ENCODE data around the gene HSP90AB1.

The HSP90AB1 gene

GRCh38 chr6:44294832-44295791 is 48.2 kb downstream of the HSP90AB1 start:
- H3K27me3 ChIP-seq (ENCODE audit: low read depth, low read length): peaks cover 9% of the 10 kb centered on the region
- H3K27ac ChIP-seq (ENCODE audit: low read length): no peak overlapping the region
- H3K4me1 ChIP-seq (ENCODE audit: low read length): no peaks in the 10 kb centered on the region
- no peak overlapping the region for H2AFZ ChIP-seq (ENCODE audit: low read depth, low read length)
- H3K79me2 ChIP-seq (ENCODE audit: low read length): no peaks in the 10 kb centered on the region
- H4K20me1 ChIP-seq (ENCODE audit: insufficient read depth, low read length): no peaks in the 10 kb centered on the region
- H3K4me2 ChIP-seq (ENCODE audit: low read length): no peak overlapping the region
- H3K9ac ChIP-seq (ENCODE audit: low read length): no peak overlapping the region
- no peaks in the 10 kb centered on the region for H3K9me3 ChIP-seq (ENCODE audit: insufficient read depth, low read length)
- no peak overlapping the region for H3K4me3 ChIP-seq (ENCODE audit: low read length)
- no peak for TF ChIP-seq EZH2phosphoT487 (IDR thresholded peaks at IDR 0.05; ENCODE audit: low read depth)
- TF ChIP-seq, protein P1, sequence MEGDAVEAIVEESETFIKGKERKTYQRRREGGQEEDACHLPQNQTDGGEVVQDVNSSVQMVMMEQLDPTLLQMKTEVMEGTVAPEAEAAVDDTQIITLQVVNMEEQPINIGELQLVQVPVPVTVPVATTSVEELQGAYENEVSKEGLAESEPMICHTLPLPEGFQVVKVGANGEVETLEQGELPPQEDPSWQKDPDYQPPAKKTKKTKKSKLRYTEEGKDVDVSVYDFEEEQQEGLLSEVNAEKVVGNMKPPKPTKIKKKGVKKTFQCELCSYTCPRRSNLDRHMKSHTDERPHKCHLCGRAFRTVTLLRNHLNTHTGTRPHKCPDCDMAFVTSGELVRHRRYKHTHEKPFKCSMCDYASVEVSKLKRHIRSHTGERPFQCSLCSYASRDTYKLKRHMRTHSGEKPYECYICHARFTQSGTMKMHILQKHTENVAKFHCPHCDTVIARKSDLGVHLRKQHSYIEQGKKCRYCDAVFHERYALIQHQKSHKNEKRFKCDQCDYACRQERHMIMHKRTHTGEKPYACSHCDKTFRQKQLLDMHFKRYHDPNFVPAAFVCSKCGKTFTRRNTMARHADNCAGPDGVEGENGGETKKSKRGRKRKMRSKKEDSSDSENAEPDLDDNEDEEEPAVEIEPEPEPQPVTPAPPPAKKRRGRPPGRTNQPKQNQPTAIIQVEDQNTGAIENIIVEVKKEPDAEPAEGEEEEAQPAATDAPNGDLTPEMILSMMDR (IDR thresholded peaks at IDR 0.05; ENCODE audit: low read depth, low read length): no peak
- H3K36me3 ChIP-seq (replicated peaks; ENCODE audit: low read depth, low read length): peaks cover under 1% of the 10 kb centered on the region

DNA sequence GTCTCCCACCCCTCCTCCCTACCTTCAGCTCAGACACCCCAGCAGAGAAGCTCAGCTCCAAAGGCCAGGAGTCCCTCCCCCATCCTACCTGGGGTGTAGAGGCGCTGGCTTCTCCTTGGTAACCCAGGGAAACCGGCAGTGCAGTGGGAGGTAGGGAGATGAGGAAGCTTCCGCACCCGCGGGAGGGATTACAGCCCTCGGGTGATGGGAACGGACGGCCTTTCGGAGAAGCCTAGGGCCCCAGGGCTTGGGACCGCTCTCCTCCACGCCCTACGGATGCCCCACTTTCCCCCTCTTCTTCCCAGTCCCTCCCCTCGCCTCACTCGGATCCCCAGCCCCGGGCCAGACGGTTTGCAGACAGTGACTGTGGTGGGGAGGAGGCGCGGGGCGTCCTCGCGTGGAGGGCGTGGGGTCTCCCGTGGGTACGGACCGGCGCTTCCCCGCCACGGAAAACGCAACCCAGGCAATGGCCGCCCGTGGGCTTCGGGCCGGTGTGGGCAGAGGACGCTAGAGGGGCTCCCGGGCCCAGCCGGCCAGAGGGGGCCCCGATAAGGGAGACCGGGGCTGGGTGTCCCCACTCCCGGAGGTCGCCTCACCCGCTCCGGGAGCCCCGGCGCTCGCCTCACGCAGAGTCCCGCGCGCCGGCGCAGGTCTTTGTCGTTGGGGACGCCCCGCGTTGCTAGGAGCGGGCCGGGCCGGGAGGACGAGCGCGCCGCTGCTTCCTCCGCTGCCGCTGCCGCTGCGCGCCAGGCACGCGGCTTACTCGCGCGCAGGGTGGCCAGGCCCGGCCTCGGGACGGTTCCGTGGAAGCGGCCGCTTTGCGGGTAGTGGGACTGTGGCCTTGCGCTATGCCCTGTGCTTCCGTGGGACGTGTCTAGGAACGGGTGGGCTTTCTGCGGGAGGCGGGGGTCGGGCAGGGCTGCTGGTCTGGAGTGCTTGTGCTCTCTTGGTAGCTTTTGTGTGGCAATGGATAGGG is 50.5 kb downstream of the HSP90AB1 start:
- no peak overlapping the region for H3K4me2 ChIP-seq (ENCODE audit: low read length)
- H3K4me3 ChIP-seq (ENCODE audit: low read length): no peak overlapping the region
- no peak overlapping the region for H3K9ac ChIP-seq (ENCODE audit: low read length)
- H3K27me3 ChIP-seq (ENCODE audit: low read depth, low read length): no peaks in the 10 kb centered on the region
- no peaks in the 10 kb centered on the region for H3K9me3 ChIP-seq (ENCODE audit: insufficient read depth, low read length)
- TF ChIP-seq, protein P1 (IDR thresholded peaks at IDR 0.05; ENCODE audit: low read depth, low read length): no peak
- no peak for TF ChIP-seq EZH2phosphoT487 (IDR thresholded peaks at IDR 0.05; ENCODE audit: low read depth)
- no peak overlapping the region for H2AFZ ChIP-seq (ENCODE audit: low read depth, low read length)
- no peaks in the 10 kb centered on the region for H4K20me1 ChIP-seq (ENCODE audit: insufficient read depth, low read length)
- no peaks in the 10 kb centered on the region for H3K4me1 ChIP-seq (ENCODE audit: low read length)
- H3K36me3 ChIP-seq (replicated peaks; ENCODE audit: low read depth, low read length): peaks cover 23% of the 10 kb centered on the region
- H3K79me2 ChIP-seq (ENCODE audit: low read length): no peaks in the 10 kb centered on the region
- H3K27ac ChIP-seq (ENCODE audit: low read length): no peak overlapping the region

GRCh38 chr6:44298055-44298803 is 51.3 kb downstream of the HSP90AB1 start:
- Histone ChIP-seq H2AFZ (ENCODE audit: low read depth, low read length) (no peak overlapping the region), H3K4me2 (ENCODE audit: low read length) (no peak overlapping the region), H3K27me3 (ENCODE audit: low read depth, low read length) (no peaks in the 10 kb centered on the region), H3K9me3 (ENCODE audit: insufficient read depth, low read length) (no peaks in the 10 kb centered on the region), H4K20me1 (ENCODE audit: insufficient read depth, low read length) (no peaks in the 10 kb centered on the region), H3K4me1 (ENCODE audit: low read length) (no peaks in the 10 kb centered on the region), H3K36me3 (replicated peaks; ENCODE audit: low read depth, low read length) (peaks cover 32% of the 10 kb centered on the region), H3K79me2 (ENCODE audit: low read length) (no peaks in the 10 kb centered on the region), H3K27ac (ENCODE audit: low read length) (no peak overlapping the region), H3K9ac (ENCODE audit: low read length) (no peak overlapping the region), H3K4me3 (ENCODE audit: low read length) (no peak overlapping the region)
- no peak for TF ChIP-seq EZH2phosphoT487 (IDR thresholded peaks at IDR 0.05; ENCODE audit: low read depth)
- TF ChIP-seq, protein P1 (IDR thresholded peaks at IDR 0.05; ENCODE audit: low read depth, low read length): no peak
